HCT116 (cell line): ENCODE data around the gene TMEM53. TPM values are rescaled to one million over a fixed set of nuclear protein-coding genes. Genes with fewer than 3 reads are reported as not detected.

Source experiments
- ATAC-seq: fragments of 200-7000 bp; cut with Tn5 transposase; 2 replicates; pipeline ENCODE4 v1.9.1; 2020; ENCODE audit warnings: mild to moderate bottlenecking, moderate library complexity
- BruUV-seq: library from RNA; stranded (reverse); fragments of 400-500 nt; replicated peaks from 2 replicates; lab custom pipeline; 2021; lab: Mats Ljungman, UMichigan
- CTCF ChIA-PET: fragments of 300-600 bp; sonication (Branson Sonifier 250); formaldehyde crosslinking; loops from one replicate; lab custom pipeline; 2021; ENCODE audit warnings: antibody characterized with exemption; lab: Charles Lee
- POLR2A ChIA-PET: fragments of 300-600, 350-600 bp; sonication (Branson Sonifier 250); formaldehyde crosslinking; loops from one replicate; lab custom pipeline; 2021; ENCODE audit warnings: antibody characterized with exemption; lab: Charles Lee
- RAD21 ChIA-PET, 2 experiments: fragments of 300-600 bp; sonication (Branson Sonifier 250); formaldehyde crosslinking; loops; one replicate each; lab custom pipeline; 2023; ENCODE audit warnings: low total read pairs in 2 of 2; ENCODE audit not compliant: uncharacterized antibody in 2 of 2, unreplicated experiment in 2 of 2, low non-redundant PET in 1 of 2; lab: Charles Lee
- DNase-seq: peaks from one replicate; pipeline ENCODE4 v3.0.0-alpha.2; 2010; ENCODE audit warnings: low read depth, low spot score
- H2AFZ ChIP-seq: fragments of 200-600 bp; shearing (Covaris generic), sonication (generic); 2 replicates; pipeline ENCODE4 v1.6.1; 2017; ENCODE audit warnings: low read depth, mixed run types, mixed read lengths, antibody characterized with exemption, low read length; ENCODE audit not compliant: poor library complexity, severe bottlenecking
- H3K27ac ChIP-seq: 2 replicates; pipeline ENCODE4 v1.5.1; 2012; ENCODE audit warnings: low read depth, low read length
- H3K27me3 ChIP-seq: fragments of 200-600 bp; sonication (generic); 2 replicates; pipeline ENCODE4 v1.6.1; 2016; ENCODE audit warnings: mixed run types, low read length, mixed read lengths; ENCODE audit not compliant: insufficient read depth
- H3K36me3 ChIP-seq, 2 experiments: fragments of 200-500 bp in 1 of 2; fragments of 200-600 bp in 1 of 2; sonication (Bioruptor generic) in 1 of 2; sonication (generic) in 1 of 2; 2 replicates each; pipeline versions ENCODE4 v1.5.1 to v1.6.1; 2014 to 2016; ENCODE audit warnings: low read length in 2 of 2, inconsistent platforms in 1 of 2, mixed read lengths in 1 of 2, mixed run types in 1 of 2; ENCODE audit not compliant: insufficient read depth in 2 of 2, control insufficient read depth in 1 of 2
- H3K4me1 ChIP-seq, 2 experiments: fragments of 200-600 bp in 1 of 2; sonication (generic) in 1 of 2; 2 replicates each; pipeline versions ENCODE4 v1.5.1 to v1.6.1; 2012 to 2017; ENCODE audit warnings: low read length in 2 of 2, inconsistent platforms in 1 of 2, mild to moderate bottlenecking in 1 of 2, mixed read lengths in 1 of 2, mixed run types in 1 of 2, moderate library complexity in 1 of 2; ENCODE audit not compliant: insufficient read depth in 2 of 2, control insufficient read depth in 1 of 2
- H3K4me2 ChIP-seq: fragments of 200-600 bp; sonication (generic); 2 replicates; pipeline ENCODE4 v1.6.1; 2017; ENCODE audit warnings: mixed run types, low read length, mixed read lengths
- H3K4me3 ChIP-seq, 2 experiments: fragments of 200-600 bp in 1 of 2; sonication (generic) in 1 of 2; replicated peaks in 1 of 2; 2 replicates each; pipeline ENCODE4 v1.5.1; 2011 to 2016; ENCODE audit warnings: low read length in 2 of 2, control low read depth in 1 of 2, low read depth in 1 of 2, mild to moderate bottlenecking in 1 of 2, mixed read lengths in 1 of 2, mixed run types in 1 of 2
- H3K79me2 ChIP-seq: fragments of 200-600 bp; sonication (generic); 2 replicates; pipeline ENCODE4 v1.6.1; 2017; ENCODE audit warnings: mild to moderate bottlenecking, mixed run types, low read length, moderate library complexity, mixed read lengths; ENCODE audit not compliant: insufficient read depth
- H3K9ac ChIP-seq: fragments of 200-600 bp; sonication (generic); 2 replicates; pipeline ENCODE4 v1.6.1; 2016; ENCODE audit warnings: low read length, mixed read lengths
- H3K9me2 ChIP-seq: fragments of 200-600 bp; sonication (generic), shearing (Covaris generic); 2 replicates; pipeline ENCODE4 v1.6.1; 2017; ENCODE audit warnings: mixed run types, mild to moderate bottlenecking, moderate library complexity; ENCODE audit not compliant: insufficient read depth
- H3K9me3 ChIP-seq, 2 experiments: fragments of 200-500 bp in 1 of 2; fragments of 200-600 bp in 1 of 2; sonication (Bioruptor generic) in 1 of 2; sonication (generic) in 1 of 2; 2 replicates each; pipeline ENCODE4 v1.6.1; 2014 to 2017; ENCODE audit warnings: low read length in 2 of 2, mixed read lengths in 2 of 2, inconsistent platforms in 1 of 2, low read depth in 1 of 2, mild to moderate bottlenecking in 1 of 2, mixed run types in 1 of 2, moderate library complexity in 1 of 2; ENCODE audit not compliant: control insufficient read depth in 1 of 2, insufficient read depth in 1 of 2
- H4K20me1 ChIP-seq: fragments of 200-600 bp; sonication (generic), shearing (Covaris generic); 2 replicates; pipeline ENCODE4 v1.6.1; 2017; ENCODE audit warnings: mixed run types, mild to moderate bottlenecking, moderate library complexity; ENCODE audit not compliant: insufficient read depth
- ATF3 ChIP-seq: IDR thresholded peaks from 2 replicates; pipeline ENCODE4 v1.6.1; 2012
- CBX3 ChIP-seq: IDR thresholded peaks from 2 replicates; pipeline ENCODE4 v1.6.1; 2012; ENCODE audit warnings: low read depth
- CEBPB ChIP-seq: IDR thresholded peaks from 2 replicates; pipeline ENCODE4 v1.6.1; 2012; ENCODE audit warnings: low read depth
- CTCF ChIP-seq, 3 experiments: fragments of 200-600 bp in 1 of 3; sonication (generic) in 1 of 3; IDR thresholded peaks in 2 of 3; conservative IDR thresholded peaks in 1 of 3; 2 replicates each; pipeline ENCODE4 v1.5.1; 2012 to 2017; ENCODE audit warnings: low read depth in 2 of 3, low read length in 2 of 3, antibody characterized with exemption in 1 of 3, borderline replicate concordance in 1 of 3, control low read depth in 1 of 3, mild to moderate bottlenecking in 1 of 3, mixed read lengths in 1 of 3, mixed run types in 1 of 3, moderate library complexity in 1 of 3; ENCODE audit not compliant: insufficient read depth in 1 of 3
- EGR1 ChIP-seq: IDR thresholded peaks from 2 replicates; pipeline ENCODE4 v1.6.1; 2012; ENCODE audit warnings: low read depth
- EZH2 ChIP-seq: fragments of 200-600 bp; sonication (generic); IDR thresholded peaks from 2 replicates; pipeline ENCODE4 v1.6.1; 2017; ENCODE audit warnings: antibody characterized with exemption, mixed run types
- EZH2phosphoT487 ChIP-seq: fragments of 200-600 bp; IDR thresholded peaks from 2 replicates; pipeline ENCODE4 v1.6.1; 2018; ENCODE audit warnings: antibody characterized with exemption, borderline replicate concordance
- FOSL1 ChIP-seq: IDR thresholded peaks from 2 replicates; pipeline ENCODE4 v1.6.1; 2012; ENCODE audit warnings: low read depth
- MAX ChIP-seq: IDR thresholded peaks from 2 replicates; pipeline ENCODE4 v1.6.1; 2012
- POLR2A ChIP-seq: IDR thresholded peaks from 2 replicates; pipeline ENCODE4 v1.7.0; 2011; ENCODE audit warnings: borderline replicate concordance; ENCODE audit not compliant: insufficient read depth, insufficient read length; ENCODE audit errors: extremely low read depth
- POLR2AphosphoS5 ChIP-seq: IDR thresholded peaks from 2 replicates; pipeline ENCODE4 v1.6.1; 2011; ENCODE audit warnings: mild to moderate bottlenecking, low read depth, low read length, moderate library complexity
- RAD21 ChIP-seq: IDR thresholded peaks from 2 replicates; pipeline ENCODE4 v1.6.1; 2012; ENCODE audit warnings: low read depth, mild to moderate bottlenecking
- SP1 ChIP-seq: IDR thresholded peaks from 2 replicates; pipeline ENCODE4 v1.6.1; 2012; ENCODE audit warnings: low read depth
- SRF ChIP-seq: IDR thresholded peaks from 2 replicates; pipeline ENCODE4 v1.6.1; 2012; ENCODE audit warnings: low read depth
- TCF7L2 ChIP-seq: IDR thresholded peaks from 2 replicates; pipeline ENCODE4 v1.7.0; 2011; ENCODE audit warnings: borderline replicate concordance, inconsistent platforms; ENCODE audit not compliant: insufficient read depth, insufficient read length; ENCODE audit errors: extremely low read depth
- YY1 ChIP-seq: IDR thresholded peaks from 2 replicates; pipeline ENCODE4 v1.6.1; 2011; ENCODE audit warnings: low read length, low read depth, moderate library complexity, mild to moderate bottlenecking; ENCODE audit not compliant: insufficient replicate concordance; ENCODE audit errors: extremely low read depth
- ZBTB33 ChIP-seq: IDR thresholded peaks from 2 replicates; pipeline ENCODE4 v1.6.1; 2011; ENCODE audit warnings: mild to moderate bottlenecking, low read length, moderate library complexity; ENCODE audit not compliant: insufficient replicate concordance; ENCODE audit errors: extremely low read depth
- ZFX ChIP-seq: fragments of 450-650 bp; IDR thresholded peaks from 2 replicates; pipeline ENCODE4 v1.6.1; 2017
- ZNF274 ChIP-seq: fragments of 200-500 bp; sonication (Bioruptor generic); IDR thresholded peaks from 2 replicates; pipeline ENCODE4 v1.6.1; 2014; ENCODE audit warnings: mild to moderate bottlenecking, low read depth, low read length, inconsistent platforms
- intact Hi-C: fragments of 100-400 bp; cut with micrococcal nuclease; formaldehyde crosslinking; loops from 2 replicates; pipeline ENCODE4 v1.10.0; 2022
- total RNA-seq: library from RNA; stranded (reverse); gene quantifications from one replicate; pipeline ENCODE4 v1.2.1, GENCODE V29; 2021; ENCODE audit not compliant: unreplicated experiment

TMEM53 gene
- total RNA-seq, 1 experiment from 2014 or later, result 10.8 TPM

GRCh38 chr1:44619261-44619900, 54.9 kb downstream of the TMEM53 start:
- no peaks in the 10 kb centered on the region for H3K79me2 ChIP-seq
- H2AFZ ChIP-seq, result no peak overlapping the region
- no peak overlapping the region for H3K27ac ChIP-seq
- no peaks in the 10 kb centered on the region for H3K9me3 ChIP-seq
- H3K4me1 ChIP-seq, result peaks cover 0 to 2% of the 10 kb centered on the region in 2 experiments; a peak in 2 of 4 replicates
- no peak overlapping the region for H3K9ac ChIP-seq
- DNase-seq (no peak), ATAC-seq (no peak)
- TF ChIP-seq FOSL1, result no peak
- no peak for TF ChIP-seq EZH2phosphoT487
- no peak for TF ChIP-seq MAX
- TF ChIP-seq TCF7L2, result no peak
- no peak for TF ChIP-seq EGR1
- TF ChIP-seq CBX3, result no peak
- no peak for TF ChIP-seq ZFX
- TF ChIP-seq CEBPB, result no peak
- no peak for TF ChIP-seq POLR2A
- no peak for TF ChIP-seq YY1
- no peak for TF ChIP-seq ATF3
- no peak for TF ChIP-seq SRF
- TF ChIP-seq POLR2AphosphoS5, result no peak
- TF ChIP-seq RAD21, result no peak
- no peak for TF ChIP-seq CTCF (IDR thresholded peaks at IDR 0.05 in 2 of 3, conservative IDR thresholded peaks at IDR 0.05 in 1 of 3; ENCODE audit: borderline replicate concordance in 1 of 3, insufficient read depth in 1 of 3, low read depth in 2 of 3, low read length in 2 of 3)
- no peak for TF ChIP-seq ZNF274
- TF ChIP-seq ZBTB33, result no peak
- no peak for TF ChIP-seq SP1
- no peak for TF ChIP-seq EZH2
- ChIA-PET RAD21 (no interaction called here), CTCF (no interaction called here), POLR2A (no interaction called here)
- H3K27me3 ChIP-seq, result no peaks in the 10 kb centered on the region
- no peaks in the 10 kb centered on the region for H3K36me3 ChIP-seq
- H4K20me1 ChIP-seq, result no peaks in the 10 kb centered on the region
- BruUV-seq, result no TSS peak
- no peaks in the 10 kb centered on the region for H3K9me2 ChIP-seq
- intact Hi-C loops, result no loop called here
- no peak overlapping the region for H3K4me3 ChIP-seq
- no peak overlapping the region for H3K4me2 ChIP-seq
